K562 (cell line): ENCODE measurements around the gene USP15. TPM values are rescaled to one million over a fixed set of nuclear protein-coding genes. Genes with fewer than 3 reads are reported as not detected.
A peak's percentile ranks its signal among the peaks of the same experiment; 100 is the strongest.

Source experiments
- BCL6 ChIP-seq: fragments of 250-450 bp; sonication (Bioruptor Pico); IDR thresholded peaks from 2 replicates; pipeline ENCODE4 v1.4.0; 2020
- BCOR ChIP-seq: fragments of 450-650 bp; IDR thresholded peaks from 2 replicates; pipeline ENCODE4 v1.6.1; 2016
- BRD9 ChIP-seq: fragments of 450-650 bp; IDR thresholded peaks from 2 replicates; pipeline ENCODE4 v1.6.1; 2018; ENCODE audit warnings: low read depth; ENCODE audit not compliant: partially characterized antibody
- DIDO1 ChIP-seq: fragments of 450-650 bp; IDR thresholded peaks from 2 replicates; pipeline ENCODE4 v1.6.1; 2016; ENCODE audit warnings: low read depth, missing biosample characterization, missing genetic modification characterization
- ELF1 ChIP-seq: fragments of 200-800 bp; sonication (Bioruptor generic); IDR thresholded peaks from 2 replicates; pipeline ENCODE4 v1.6.1; 2016; ENCODE audit warnings: missing genetic modification characterization, missing compliant biosample characterization
- ESRRB ChIP-seq: fragments of 250-450 bp; sonication (Bioruptor Pico); IDR thresholded peaks from 2 replicates; pipeline ENCODE4 v1.5.0; 2020; ENCODE audit warnings: mild to moderate bottlenecking, moderate library complexity, borderline replicate concordance
- GTF2E2 ChIP-seq: fragments of 200-800 bp; sonication (Bioruptor generic); IDR thresholded peaks from 2 replicates; pipeline ENCODE4 v1.6.1; 2016; ENCODE audit warnings: missing genetic modification characterization, missing compliant biosample characterization
- HCFC1 ChIP-seq: IDR thresholded peaks from 2 replicates; pipeline ENCODE4 v1.6.1; 2012; ENCODE audit warnings: low read depth, low read length, improper control_type of control experiment
- HMG20A ChIP-seq: fragments of 450-650 bp; formaldehyde crosslinking; conservative IDR thresholded peaks from 2 replicates; pipeline ENCODE4 v1.4.0; 2020; ENCODE audit warnings: mild to moderate bottlenecking, mixed read lengths
- HNRNPUL1 ChIP-seq: fragments of 200-400 bp; formaldehyde crosslinking; IDR thresholded peaks from 2 replicates; pipeline ENCODE4 v1.6.1; 2017; ENCODE audit warnings: low read length
- MXI1 ChIP-seq: IDR thresholded peaks from 2 replicates; pipeline ENCODE4 v1.6.1; 2011; ENCODE audit warnings: low read depth, mild to moderate bottlenecking, improper control_type of control experiment, low read length
- MYC ChIP-seq, 2 experiments: fragments of 250-450 bp in 1 of 2; sonication (Bioruptor Pico) in 1 of 2; IDR thresholded peaks; 2 replicates each; pipeline versions ENCODE4 v1.5.1 to v1.6.1; 2012 to 2021; ENCODE audit warnings: low read depth in 2 of 2, borderline replicate concordance in 1 of 2, improper control_type of control experiment in 1 of 2, low read length in 1 of 2, mild to moderate bottlenecking in 1 of 2, moderate library complexity in 1 of 2
- NFE2 ChIP-seq: IDR thresholded peaks from 2 replicates; pipeline ENCODE4 v1.6.1; 2014; ENCODE audit warnings: antibody characterized with exemption, low read depth
- NFYB ChIP-seq: IDR thresholded peaks from 2 replicates; pipeline ENCODE4 v1.6.1; 2011; ENCODE audit warnings: mild to moderate bottlenecking, moderate library complexity; ENCODE audit not compliant: insufficient read length; ENCODE audit errors: extremely low read depth
- NR2C2 ChIP-seq, 2 experiments: fragments of 200-800 bp in 1 of 2; sonication (Bioruptor generic) in 1 of 2; sonication (generic) in 1 of 2; formaldehyde crosslinking in 1 of 2; IDR thresholded peaks; 2 replicates each; pipeline versions ENCODE4 v1.6.1 to v1.8.0; 2016 to 2022; ENCODE audit warnings: mild to moderate bottlenecking in 1 of 2, missing compliant biosample characterization in 1 of 2, missing genetic modification characterization in 1 of 2, missing genetic modification reagents in 1 of 2
- NR3C1 ChIP-seq: sonication (generic); formaldehyde crosslinking; IDR thresholded peaks from 2 replicates; pipeline ENCODE4 v1.8.1; 2022; ENCODE audit warnings: missing genetic modification reagents
- RBM15 ChIP-seq: fragments of 200-400 bp; formaldehyde crosslinking; IDR thresholded peaks from 2 replicates; pipeline ENCODE4 v1.6.1; 2018; ENCODE audit warnings: mild to moderate bottlenecking, low read length, moderate library complexity; ENCODE audit not compliant: insufficient read depth
- RFX5 ChIP-seq: IDR thresholded peaks from 2 replicates; pipeline ENCODE4 v1.6.1; 2011; ENCODE audit warnings: low read depth, mild to moderate bottlenecking, improper control_type of control experiment, low read length
- SLC30A9 ChIP-seq: fragments of 250-450 bp; sonication (Bioruptor Pico); IDR thresholded peaks from 2 replicates; pipeline ENCODE4 v1.8.0; 2022; ENCODE audit warnings: mild to moderate bottlenecking, moderate library complexity
- SREBF2 ChIP-seq: sonication (generic); formaldehyde crosslinking; IDR thresholded peaks from 2 replicates; pipeline ENCODE4 v1.4.0; 2020; ENCODE audit warnings: mild to moderate bottlenecking, missing genetic modification reagents
- ZNF165 ChIP-seq: fragments of 250-450 bp; sonication (Bioruptor Pico); IDR thresholded peaks from 2 replicates; pipeline ENCODE4 v1.4.0; 2020; ENCODE audit warnings: borderline replicate concordance
- ZNF717 ChIP-seq: fragments of 250-450 bp; sonication (Bioruptor Pico); IDR thresholded peaks from 2 replicates; pipeline ENCODE4 v1.5.0; 2021
- ZNF76 ChIP-seq: fragments of 250-450 bp; sonication (Bioruptor Pico); IDR thresholded peaks from 2 replicates; pipeline ENCODE4 v1.4.0; 2020; ENCODE audit warnings: mild to moderate bottlenecking, moderate library complexity, borderline replicate concordance
- polyA plus RNA-seq, 8 experiments: library from polyadenylated mRNA; depleted of rRNA in 4 of 8; stranded (reverse) in 5 of 8; unstranded in 3 of 8; fragments of >200 nt; fragmentation: Nextera tagmentation in 2 of 8; fragmentation: Illumina TruSeq in 1 of 8; extraction: Ambion mirVana in 2 of 8; extraction: Trizol in 1 of 8; gene quantifications; 2 replicates each; pipeline versions ENCODE4 v1.2.1 to v1.2.3, GENCODE V29; 2011 to 2014; ENCODE audit warnings: inconsistent platforms in 1 of 8, missing spikeins in 1 of 8
- total RNA-seq, 7 experiments: library from RNA; depleted of rRNA in 6 of 7; stranded (reverse); fragments of >200 nt in 6 of 7; fragmentation: Illumina TruSeq in 2 of 7; extraction: Trizol in 2 of 7; gene quantifications; 2 replicates each; pipeline versions ENCODE4 v1.2.1 to v1.2.3, GENCODE V29; 2011 to 2021; ENCODE audit warnings: low replicate concordance in 1 of 7
- TF ChIP-seq, protein P1 (sequence below): fragments of 250-450 bp; sonication (Bioruptor Pico); IDR thresholded peaks from 2 replicates; pipeline ENCODE4 v1.5.0; 2021; ENCODE audit warnings: mild to moderate bottlenecking, borderline replicate concordance
- TF ChIP-seq, protein P2 (sequence below): fragments of 250-450 bp; sonication (Bioruptor Pico); IDR thresholded peaks from 2 replicates; pipeline ENCODE4 v1.5.0; 2020; ENCODE audit warnings: mild to moderate bottlenecking
- TF ChIP-seq, protein P3 (sequence below): sonication (generic); formaldehyde crosslinking; IDR thresholded peaks from 2 replicates; pipeline ENCODE4 v1.8.0; 2022; ENCODE audit warnings: mild to moderate bottlenecking, low read depth, missing genetic modification reagents

The USP15 gene
- total and polyA plus RNA-seq, 9 of the 15 experiments (the other 6 are each of a cell fraction or from before 2014, with no cell fraction given): 140 to 272 (median 182) TPM

DNA sequence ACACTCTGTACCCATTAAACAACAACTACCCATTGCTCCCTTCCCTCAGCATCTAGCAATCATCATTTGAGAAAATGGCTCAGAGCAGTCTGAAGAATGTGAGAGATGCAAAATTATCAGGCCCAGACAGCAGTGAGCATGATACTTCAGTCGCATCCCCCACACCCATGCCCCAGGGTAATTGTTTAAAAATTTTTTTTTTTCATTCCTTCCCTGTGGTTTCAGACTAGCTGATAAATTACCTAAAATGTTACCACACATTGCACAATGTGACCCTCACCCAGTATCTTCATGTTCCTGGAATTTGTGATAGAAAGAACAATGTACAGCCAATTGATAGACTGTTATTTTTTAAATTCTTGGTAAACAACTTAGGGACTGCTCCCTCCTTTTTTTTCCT, 11.3 kb upstream of the USP15 start (continued):
- TF ChIP-seq RBM15: no peak
- TF ChIP-seq, protein P1, sequence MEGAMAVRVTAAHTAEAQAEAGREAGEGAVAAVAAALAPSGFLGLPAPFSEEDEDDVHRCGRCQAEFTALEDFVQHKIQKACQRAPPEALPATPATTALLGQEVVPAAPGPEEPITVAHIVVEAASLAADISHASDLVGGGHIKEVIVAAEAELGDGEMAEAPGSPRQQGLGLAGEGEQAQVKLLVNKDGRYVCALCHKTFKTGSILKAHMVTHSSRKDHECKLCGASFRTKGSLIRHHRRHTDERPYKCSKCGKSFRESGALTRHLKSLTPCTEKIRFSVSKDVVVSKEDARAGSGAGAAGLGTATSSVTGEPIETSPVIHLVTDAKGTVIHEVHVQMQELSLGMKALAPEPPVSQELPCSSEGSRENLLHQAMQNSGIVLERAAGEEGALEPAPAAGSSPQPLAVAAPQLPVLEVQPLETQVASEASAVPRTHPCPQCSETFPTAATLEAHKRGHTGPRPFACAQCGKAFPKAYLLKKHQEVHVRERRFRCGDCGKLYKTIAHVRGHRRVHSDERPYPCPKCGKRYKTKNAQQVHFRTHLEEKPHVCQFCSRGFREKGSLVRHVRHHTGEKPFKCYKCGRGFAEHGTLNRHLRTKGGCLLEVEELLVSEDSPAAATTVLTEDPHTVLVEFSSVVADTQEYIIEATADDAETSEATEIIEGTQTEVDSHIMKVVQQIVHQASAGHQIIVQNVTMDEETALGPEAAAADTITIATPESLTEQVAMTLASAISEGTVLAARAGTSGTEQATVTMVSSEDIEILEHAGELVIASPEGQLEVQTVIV (CRISPR knock-in tag): no peak
- TF ChIP-seq NFYB: no peak
- no peak for TF ChIP-seq GTF2E2 (tag)
- no peak for TF ChIP-seq DIDO1
- TF ChIP-seq MYC (IDR thresholded peaks at IDR 0.05; ENCODE audit: low read depth, low read length): peak; percentile 59; the same call in 1 of the 2 replicates
- TF ChIP-seq MYC (CRISPR knock-in tag; IDR thresholded peaks at IDR 0.05; ENCODE audit: borderline replicate concordance, low read depth): no peak
- TF ChIP-seq, protein P2, sequence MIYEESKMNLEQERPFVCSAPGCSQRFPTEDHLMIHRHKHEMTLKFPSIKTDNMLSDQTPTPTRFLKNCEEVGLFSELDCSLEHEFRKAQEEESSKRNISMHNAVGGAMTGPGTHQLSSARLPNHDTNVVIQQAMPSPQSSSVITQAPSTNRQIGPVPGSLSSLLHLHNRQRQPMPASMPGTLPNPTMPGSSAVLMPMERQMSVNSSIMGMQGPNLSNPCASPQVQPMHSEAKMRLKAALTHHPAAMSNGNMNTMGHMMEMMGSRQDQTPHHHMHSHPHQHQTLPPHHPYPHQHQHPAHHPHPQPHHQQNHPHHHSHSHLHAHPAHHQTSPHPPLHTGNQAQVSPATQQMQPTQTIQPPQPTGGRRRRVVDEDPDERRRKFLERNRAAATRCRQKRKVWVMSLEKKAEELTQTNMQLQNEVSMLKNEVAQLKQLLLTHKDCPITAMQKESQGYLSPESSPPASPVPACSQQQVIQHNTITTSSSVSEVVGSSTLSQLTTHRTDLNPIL (CRISPR knock-in tag): no peak
- no peak for TF ChIP-seq SLC30A9 (CRISPR knock-in tag)
- TF ChIP-seq HCFC1: no peak
- TF ChIP-seq ZNF717: no peak
- no peak for TF ChIP-seq ZNF165
- no peak for TF ChIP-seq ESRRB (CRISPR knock-in tag)
- TF ChIP-seq ZNF76 (CRISPR knock-in tag): no peak
- TF ChIP-seq RFX5: no peak
- no peak for TF ChIP-seq NR2C2 (CRISPR knock-in tag; IDR thresholded peaks at IDR 0.05)
- TF ChIP-seq NR2C2 (tag; IDR thresholded peaks at IDR 0.05): no peak
- no peak for TF ChIP-seq NR3C1 (CRISPR knock-in tag)
- TF ChIP-seq HNRNPUL1: no peak
- TF ChIP-seq ELF1 (tag): no peak
- no peak for TF ChIP-seq BCL6
- no peak for TF ChIP-seq HMG20A
- peak; percentile 35 for TF ChIP-seq BRD9
- peak; percentile 58 for TF ChIP-seq NFE2
- TF ChIP-seq SREBF2 (CRISPR knock-in tag): no peak
- TF ChIP-seq MXI1: no peak
- TF ChIP-seq, protein P3, sequence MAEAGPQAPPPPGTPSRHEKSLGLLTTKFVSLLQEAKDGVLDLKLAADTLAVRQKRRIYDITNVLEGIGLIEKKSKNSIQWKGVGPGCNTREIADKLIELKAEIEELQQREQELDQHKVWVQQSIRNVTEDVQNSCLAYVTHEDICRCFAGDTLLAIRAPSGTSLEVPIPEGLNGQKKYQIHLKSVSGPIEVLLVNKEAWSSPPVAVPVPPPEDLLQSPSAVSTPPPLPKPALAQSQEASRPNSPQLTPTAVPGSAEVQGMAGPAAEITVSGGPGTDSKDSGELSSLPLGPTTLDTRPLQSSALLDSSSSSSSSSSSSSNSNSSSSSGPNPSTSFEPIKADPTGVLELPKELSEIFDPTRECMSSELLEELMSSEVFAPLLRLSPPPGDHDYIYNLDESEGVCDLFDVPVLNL (CRISPR knock-in tag): no peak
- TF ChIP-seq BCOR: 0 out of 2 replicates have a peak, but pooled peaks have one; percentile 41
